ENCODE measurements around the gene FEN1. TPM values are rescaled to one million over a fixed set of nuclear protein-coding genes. Genes with fewer than 3 reads are reported as not detected.

Gene FEN1
- total RNA-seq, 2 experiments from 2014 or later: 109 to 114 TPM

DNA sequence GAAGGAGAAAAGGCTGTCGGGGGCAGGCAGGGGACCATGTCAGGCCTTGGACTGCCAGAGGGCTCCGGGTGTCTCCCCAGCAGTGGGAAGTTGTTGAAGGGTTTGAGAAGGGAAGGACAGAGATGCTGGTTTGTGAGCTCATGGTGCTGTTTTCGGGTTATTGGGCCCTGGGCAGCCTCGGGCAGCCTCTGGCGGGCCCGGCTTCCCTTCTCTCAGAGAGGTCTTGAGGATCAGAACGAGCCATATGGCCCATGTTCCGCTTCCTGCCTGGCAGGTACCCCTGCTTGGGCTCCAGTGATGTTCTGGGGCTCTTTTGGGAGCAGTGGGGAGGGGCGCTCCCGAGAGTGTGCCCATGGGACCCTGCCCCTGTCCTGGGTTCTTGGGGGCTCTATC lies 30.5 kb upstream of the FEN1 start:
- no peak for DNase-seq
- H3K9me3 Mint-ChIP-seq: no peaks in the 10 kb centered on the region
- ChIA-PET POLR2A (no interaction called here), CTCF (interaction anchor here (1.4 to 2.1 kb wide), 4 partner anchors 9 to 320 kb away, joined by 3 to 6 read pairs (median 4); no protein-coding TSS in a partner anchor)
- TF ChIP-seq CTCF (IDR thresholded peaks at IDR 0.05): no peak
- intact Hi-C loops (cut with micrococcal nuclease): no loop called here
- no peak overlapping the region for H3K27ac Mint-ChIP-seq
- H3K4me1 Mint-ChIP-seq (ENCODE audit: low read depth): peaks cover under 1% of the 10 kb centered on the region
- H3K27me3 Mint-ChIP-seq: no peaks in the 10 kb centered on the region
- H3K4me3 Mint-ChIP-seq: no peak overlapping the region
- ATAC-seq: no peak
- H3K36me3 Mint-ChIP-seq (ENCODE audit: low read depth): no peaks in the 10 kb centered on the region

DNA sequence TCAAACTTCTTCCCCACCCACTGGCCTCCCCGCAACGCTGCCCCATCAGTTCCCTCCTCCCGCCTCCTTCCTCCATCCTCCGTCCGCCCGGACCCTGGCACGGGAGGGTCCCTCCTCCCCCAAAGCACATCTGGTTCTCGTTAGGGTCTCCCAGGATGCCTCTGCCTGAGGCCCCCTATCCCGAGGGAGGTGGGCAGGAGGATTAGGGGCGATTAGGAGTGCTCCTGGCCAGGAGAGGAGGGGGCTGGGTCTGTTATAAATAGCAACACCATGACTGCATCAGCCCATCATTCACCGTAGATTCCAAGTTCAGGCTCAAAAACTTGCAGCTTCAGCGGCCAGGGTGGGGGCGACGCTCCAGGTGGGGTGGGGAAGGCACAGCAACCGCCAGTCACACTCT lies 29.9 kb upstream of the FEN1 start:
- Mint-ChIP-seq H3K4me3 (no peak overlapping the region), H3K4me1 (ENCODE audit: low read depth) (no peaks in the 10 kb centered on the region), H3K27ac (no peak overlapping the region), H3K9me3 (no peaks in the 10 kb centered on the region), H3K36me3 (ENCODE audit: low read depth) (no peaks in the 10 kb centered on the region), H3K27me3 (no peaks in the 10 kb centered on the region)
- POLR2A ChIA-PET: no interaction called here
- no peak for ATAC-seq
- no peak for DNase-seq
- TF ChIP-seq CTCF (IDR thresholded peaks at IDR 0.05): no peak
- CTCF ChIA-PET: interaction anchor here (1.4 to 2.1 kb wide), 4 partner anchors 10 to 319 kb away, joined by 3 to 6 read pairs (median 4); no protein-coding TSS in a partner anchor
- intact Hi-C loops (cut with micrococcal nuclease): no loop called here

- no peak overlapping the region for H3K4me3 Mint-ChIP-seq
- H3K4me1 Mint-ChIP-seq (ENCODE audit: low read depth): no peaks in the 10 kb centered on the region
- no peak for ATAC-seq
- intact Hi-C loops (cut with micrococcal nuclease): no loop called here
- no peak for DNase-seq
- no peak for TF ChIP-seq CTCF (IDR thresholded peaks at IDR 0.05)
- H3K36me3 Mint-ChIP-seq (ENCODE audit: low read depth): no peaks in the 10 kb centered on the region
- ChIA-PET POLR2A (no interaction called here), CTCF (interaction anchor here (0.7 to 0.8 kb wide), 2 partner anchors 11 to 15 kb away, joined by 3 read pairs; no protein-coding TSS in a partner anchor)
- no peaks in the 10 kb centered on the region for H3K27me3 Mint-ChIP-seq
- H3K9me3 Mint-ChIP-seq: no peaks in the 10 kb centered on the region
- no peak overlapping the region for H3K27ac Mint-ChIP-seq
Observed at GRCh38 chr11:61763930-61764605, 28.6 kb upstream of the FEN1 start.

DNA sequence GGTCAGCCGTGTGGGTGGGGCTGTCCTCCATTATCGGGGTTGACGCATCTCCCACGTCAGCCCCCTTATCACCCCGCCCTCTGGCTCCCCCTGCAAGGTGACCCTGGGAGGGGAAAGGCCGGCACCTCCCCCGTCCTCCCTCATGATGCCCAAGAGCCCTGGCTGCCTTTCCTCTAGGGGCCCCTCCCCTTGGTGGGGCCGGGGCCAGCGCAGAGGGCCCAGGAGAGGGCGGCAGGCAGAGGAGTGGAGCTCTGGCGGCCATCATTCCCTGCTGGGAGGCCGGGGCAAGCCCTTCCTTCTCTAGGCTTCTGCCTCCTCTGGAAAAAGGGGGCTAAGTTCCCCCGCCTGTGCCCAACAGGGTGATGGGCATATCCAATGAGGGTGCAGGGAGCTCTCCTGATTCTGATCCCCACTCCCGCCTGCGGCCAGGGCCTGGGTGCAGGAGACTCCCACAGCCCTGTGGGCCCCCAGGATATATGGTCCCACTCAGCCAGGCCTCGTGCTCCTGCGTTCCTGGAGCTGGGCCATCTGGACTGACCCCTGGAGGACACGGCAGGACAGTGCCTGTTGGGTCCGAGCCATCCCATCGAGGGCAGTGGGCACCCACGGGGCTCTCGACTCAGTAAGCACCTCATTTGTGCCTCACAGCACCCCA lies 28.0 kb upstream of the FEN1 start:
- Mint-ChIP-seq H3K4me3 (no peak overlapping the region), H3K27me3 (no peaks in the 10 kb centered on the region), H3K4me1 (ENCODE audit: low read depth) (no peaks in the 10 kb centered on the region), H3K27ac (no peak overlapping the region), H3K36me3 (ENCODE audit: low read depth) (no peaks in the 10 kb centered on the region), H3K9me3 (no peaks in the 10 kb centered on the region)
- ChIA-PET CTCF (interaction anchor here (0.7 to 1.2 kb wide), 2 partner anchors 12 to 15 kb away, joined by 3 read pairs; no protein-coding TSS in a partner anchor), POLR2A (no interaction called here)
- intact Hi-C loops (cut with micrococcal nuclease): no loop called here
- no peak for TF ChIP-seq CTCF (IDR thresholded peaks at IDR 0.05)
- no peak for ATAC-seq
- DNase-seq: no peak

All from activated CD8-positive, alpha-beta T cell treated with anti-CD3 and anti-CD28 coated beads for 36 hours (primary cell).